H1 (cell line): Measurements from ENCODE around the gene METTL25B. TPM values are rescaled to one million over a fixed set of nuclear protein-coding genes. Genes with fewer than 3 reads are reported as not detected.

Source experiments
- CTCF ChIA-PET: fragments of 300-600 bp; sonication (Branson Sonifier 250); formaldehyde crosslinking; loops from one replicate; lab custom pipeline; 2021; ENCODE audit not compliant: partially characterized antibody; lab: Charles Lee
- POLR2A ChIA-PET: fragments of 300-600 bp; sonication (Branson Sonifier 250); formaldehyde crosslinking; loops from one replicate; lab custom pipeline; 2021; ENCODE audit warnings: inconsistent platforms; ENCODE audit not compliant: partially characterized antibody; lab: Charles Lee
- DNase-seq, 2 experiments: peaks; one replicate each; pipeline versions ENCODE4 v3.0.0 to v3.0.0-alpha.2; 2010 to 2022; ENCODE audit warnings: low spot score in 2 of 2, low read depth in 1 of 2, mixed read lengths in 1 of 2
- FAIRE-seq: peaks from 2 replicates; lab custom pipeline; 2011; peaks lifted over from hg19 to GRCh38; lab: Jason Lieb, UNC
- H2AFZ ChIP-seq: 2 replicates; pipeline ENCODE4 v1.8.1; 2012; ENCODE audit warnings: low read length, inconsistent platforms
- H2AK5ac ChIP-seq: 2 replicates; pipeline ENCODE4 v1.6.1; 2013; ENCODE audit warnings: low read depth, low read length
- H2BK120ac ChIP-seq: replicated peaks from 2 replicates; pipeline ENCODE3; 2013; ENCODE audit warnings: low read depth, low read length, inconsistent platforms
- H2BK12ac ChIP-seq: 2 replicates; pipeline ENCODE4 v1.6.1; 2013; ENCODE audit warnings: low read depth, low read length
- H2BK15ac ChIP-seq: 2 replicates; pipeline ENCODE4 v1.6.1; 2013; ENCODE audit warnings: low read length
- H2BK20ac ChIP-seq: 2 replicates; pipeline ENCODE4 v1.6.1; 2013; ENCODE audit warnings: low read length
- H2BK5ac ChIP-seq: 2 replicates; pipeline ENCODE4 v1.6.1; 2013; ENCODE audit warnings: low read depth, low read length
- H3K14ac ChIP-seq: 2 replicates; pipeline ENCODE4 v1.6.1; 2013; ENCODE audit warnings: inconsistent platforms; ENCODE audit not compliant: insufficient read length
- H3K18ac ChIP-seq: 2 replicates; pipeline ENCODE4 v1.6.1; 2013; ENCODE audit warnings: low read length; ENCODE audit errors: extremely low read depth
- H3K23ac ChIP-seq: 2 replicates; pipeline ENCODE4 v1.6.1; 2013; ENCODE audit warnings: inconsistent platforms; ENCODE audit not compliant: insufficient read length
- H3K23me2 ChIP-seq: 2 replicates; pipeline ENCODE4 v1.6.1; 2013; ENCODE audit warnings: low read depth, low read length
- H3K27ac ChIP-seq: 2 replicates; pipeline ENCODE4 v1.6.1; 2011; ENCODE audit warnings: low read depth, low read length, inconsistent platforms
- H3K27me3 ChIP-seq, 4 experiments: replicated peaks in 1 of 4; 1 replicate in 1 of 4; 2 replicates in 3 of 4; pipeline versions ENCODE4 v1.6.1 to v1.8.1; 2011 to 2013; ENCODE audit warnings: low read length in 3 of 4, mild to moderate bottlenecking in 3 of 4, inconsistent platforms in 2 of 4, mixed read lengths in 2 of 4, moderate library complexity in 1 of 4; ENCODE audit not compliant: control insufficient read depth in 3 of 4, insufficient read depth in 3 of 4; ENCODE audit errors: extremely low read depth in 1 of 4
- H3K36me3 ChIP-seq, 4 experiments: 2 replicates each; pipeline versions ENCODE4 v1.6.1 to v1.8.1; 2011 to 2013; ENCODE audit warnings: mild to moderate bottlenecking in 4 of 4, low read length in 3 of 4, moderate library complexity in 2 of 4, control low read depth in 1 of 4, inconsistent platforms in 1 of 4; ENCODE audit not compliant: insufficient read depth in 4 of 4, control insufficient read depth in 2 of 4
- H3K4ac ChIP-seq: replicated peaks from 2 replicates; pipeline ENCODE3; 2013; ENCODE audit warnings: low read length, low read depth, mixed read lengths, inconsistent platforms; ENCODE audit not compliant: insufficient read length
- H3K4me1 ChIP-seq, 4 experiments: replicated peaks in 1 of 4; 1 replicate in 1 of 4; 2 replicates in 3 of 4; pipeline versions ENCODE4 v1.6.1 to v1.8.1; 2011 to 2013; ENCODE audit warnings: low read length in 3 of 4, inconsistent platforms in 2 of 4, mixed read lengths in 1 of 4; ENCODE audit not compliant: insufficient read depth in 4 of 4, control insufficient read depth in 3 of 4
- H3K4me2 ChIP-seq, 2 experiments: 2 replicates each; pipeline versions ENCODE4 v1.6.1 to v1.8.1; 2011 to 2013; ENCODE audit warnings: low read depth in 2 of 2, low read length in 2 of 2, control low read depth in 1 of 2, inconsistent platforms in 1 of 2, mild to moderate bottlenecking in 1 of 2; ENCODE audit not compliant: insufficient read depth in 1 of 2
- H3K4me3 ChIP-seq, 4 experiments: fragments of 200-600, 300-600 bp in 1 of 4; sonication (generic), shearing (Covaris generic), sonication (Bioruptor Twin) in 1 of 4; 2 replicates each; pipeline versions ENCODE4 v1.5.1 to v1.8.1; 2011 to 2016; ENCODE audit warnings: low read length in 4 of 4, low read depth in 3 of 4, control low read depth in 2 of 4, inconsistent platforms in 2 of 4, mild to moderate bottlenecking in 2 of 4, mixed read lengths in 1 of 4, moderate library complexity in 1 of 4; ENCODE audit not compliant: insufficient read depth in 2 of 4; ENCODE audit errors: extremely low read depth in 1 of 4
- H3K56ac ChIP-seq: replicated peaks from 2 replicates; pipeline ENCODE3; 2013; ENCODE audit warnings: low read depth, mild to moderate bottlenecking, mixed read lengths, low read length, inconsistent platforms; ENCODE audit not compliant: insufficient read length
- H3K79me1 ChIP-seq: 2 replicates; pipeline ENCODE4 v1.6.1; 2013; ENCODE audit warnings: low read depth, low read length, control low read depth
- H3K79me2 ChIP-seq, 2 experiments: 2 replicates each; pipeline versions ENCODE4 v1.6.1 to v1.8.1; 2012 to 2013; ENCODE audit warnings: low read length in 2 of 2, mild to moderate bottlenecking in 2 of 2, inconsistent platforms in 1 of 2; ENCODE audit not compliant: insufficient read depth in 2 of 2, control insufficient read depth in 1 of 2
- H3K9ac ChIP-seq, 4 experiments: replicated peaks in 1 of 4; 1 replicate in 1 of 4; 2 replicates in 3 of 4; pipeline versions ENCODE4 v1.6.1 to v1.8.1; 2011 to 2013; ENCODE audit warnings: low read depth in 3 of 4, low read length in 3 of 4, control low read depth in 2 of 4, mild to moderate bottlenecking in 2 of 4, moderate library complexity in 2 of 4, inconsistent platforms in 1 of 4; ENCODE audit errors: extremely low read depth in 1 of 4
- H3K9me3 ChIP-seq, 2 experiments: 2 replicates each; pipeline versions ENCODE4 v1.6.1 to v1.8.1; 2012 to 2013; ENCODE audit warnings: mild to moderate bottlenecking in 2 of 2, moderate library complexity in 2 of 2, control low read depth in 1 of 2, inconsistent platforms in 1 of 2, low read depth in 1 of 2, low read length in 1 of 2, mixed read lengths in 1 of 2; ENCODE audit not compliant: insufficient read depth in 2 of 2
- H4K20me1 ChIP-seq, 2 experiments: replicated peaks in 1 of 2; 2 replicates each; pipeline versions ENCODE3 to v1.8.1; 2011 to 2013; ENCODE audit warnings: inconsistent platforms in 2 of 2, low read length in 2 of 2, mild to moderate bottlenecking in 1 of 2; ENCODE audit not compliant: insufficient read depth in 2 of 2, control insufficient read depth in 1 of 2
- H4K5ac ChIP-seq: 2 replicates; pipeline ENCODE4 v1.6.1; 2013; ENCODE audit warnings: low read length, low read depth, mixed read lengths, inconsistent platforms; ENCODE audit not compliant: insufficient read length
- H4K8ac ChIP-seq: 2 replicates; pipeline ENCODE4 v1.8.0; 2013; ENCODE audit warnings: mild to moderate bottlenecking, moderate library complexity, low read length, inconsistent platforms; ENCODE audit not compliant: insufficient read depth; ENCODE audit errors: extremely low read depth
- H4K91ac ChIP-seq: replicated peaks from 2 replicates; pipeline ENCODE3; 2013; ENCODE audit warnings: low read length, mixed read lengths, inconsistent platforms; ENCODE audit not compliant: insufficient read length
- ASH2L ChIP-seq: fragments of 200-600, 300-600 bp; sonication (generic); IDR thresholded peaks from one replicate; pipeline ENCODE4 v1.7.1; 2017; ENCODE audit warnings: low read length
- BCL11A ChIP-seq, 2 experiments: IDR thresholded peaks; one replicate each; pipeline ENCODE4 v1.6.1; 2011; ENCODE audit warnings: low read depth in 2 of 2, low read length in 2 of 2, mild to moderate bottlenecking in 2 of 2
- CHD2 ChIP-seq: IDR thresholded peaks from 2 replicates; pipeline ENCODE4 v1.6.1; 2012; ENCODE audit warnings: low read length, improper control_type of control experiment
- CREB1 ChIP-seq: IDR thresholded peaks from 2 replicates; pipeline ENCODE4 v1.6.1; 2012; ENCODE audit warnings: inconsistent platforms
- EZH2 ChIP-seq: fragments of 200-600 bp; sonication (generic); IDR thresholded peaks from 2 replicates; pipeline ENCODE4 v1.7.1; 2012; ENCODE audit warnings: low read depth, mild to moderate bottlenecking, moderate library complexity, low read length, inconsistent platforms; ENCODE audit not compliant: severe bottlenecking
- FOSL1 ChIP-seq: IDR thresholded peaks from 2 replicates; pipeline ENCODE4 v1.6.1; 2011; ENCODE audit warnings: mild to moderate bottlenecking, low read depth, low read length, moderate library complexity; ENCODE audit not compliant: insufficient read depth
- MAFK ChIP-seq: IDR thresholded peaks from 2 replicates; pipeline ENCODE4 v1.6.1; 2012; ENCODE audit warnings: low read depth, mild to moderate bottlenecking, improper control_type of control experiment, low read length
- SRF ChIP-seq: IDR thresholded peaks from 2 replicates; pipeline ENCODE4 v1.6.1; 2011; ENCODE audit warnings: mild to moderate bottlenecking, low read depth, low read length, moderate library complexity
- WGBS, 2 experiments: shearing (Covaris generic) in 1 of 2; methylation state at CpG; one replicate each; pipeline versions ENCODE4 v1.1.6 to v1.1.7; 2013 to 2015; ENCODE audit warnings: low lambda C conversion rate in 2 of 2, mixed read lengths in 2 of 2, inconsistent platforms in 1 of 2, low coverage in 1 of 2, missing lambda C conversion rate in 1 of 2; ENCODE audit not compliant: insufficient replicate concordance in 2 of 2, insufficient coverage in 1 of 2, insufficient read length in 1 of 2; ENCODE audit errors: extremely low coverage in 1 of 2, missing lambda C conversion rate in 1 of 2; 5-methylcytosine and 5-hydroxymethylcytosine counted together
- polyA plus RNA-seq, 7 experiments: library from polyadenylated mRNA; depleted of rRNA in 3 of 7; stranded (reverse) in 5 of 7; unstranded in 2 of 7; fragments of >200 nt in 5 of 7; fragments of 200-250 nt in 2 of 7; gene quantifications; 1 replicate in 5 of 7; 2 replicates in 1 of 7; 4 replicates in 1 of 7; pipeline versions ENCODE4 v1.2.1 to v1.2.3, GENCODE V29; 2011 to 2013; ENCODE audit warnings: missing spikeins in 2 of 7, mixed read lengths in 2 of 7
- total RNA-seq: library from RNA; stranded (reverse); fragmentation: NEBNext Ultra II Directional; extraction: Animal tissue kit (Norgen Biotek cat#: 25700); gene quantifications from 2 replicates; pipeline ENCODE4 v1.2.1, GENCODE V29; 2021

The METTL25B gene
- total and polyA plus RNA-seq, 2 of the 8 experiments (the other 6 are each of a cell fraction or from before 2014, with no cell fraction given) = 28.4 to 30.1 TPM

DNA sequence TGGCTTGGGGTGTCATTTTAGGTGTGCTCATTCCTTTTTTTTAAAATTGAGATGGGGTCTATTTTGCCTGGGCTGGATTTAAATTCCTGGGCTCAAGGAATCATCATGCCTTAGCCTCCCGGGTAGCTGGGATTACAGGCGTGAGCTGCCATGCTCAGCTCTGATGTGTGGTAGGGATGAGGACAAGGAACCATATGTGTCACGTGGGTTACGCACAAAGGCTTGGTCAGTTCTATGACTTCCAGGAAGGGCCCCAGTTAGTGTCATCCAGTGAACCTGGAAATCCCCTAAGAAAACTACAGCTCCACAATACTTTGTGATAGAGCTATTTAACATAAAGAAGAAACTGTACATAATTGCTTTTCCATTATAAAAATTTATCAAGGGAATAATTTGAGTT, 6.7 kb upstream of the METTL25B start:
- peaks cover 2% of the 10 kb centered on the region; the same call in 1 of the 2 replicates for H3K79me1 ChIP-seq
- FAIRE-seq = no peak
- no peaks in the 10 kb centered on the region for H3K27me3 ChIP-seq
- peaks cover 17 to 26% of the 10 kb centered on the region in 2 experiments for H4K20me1 ChIP-seq
- no peak overlapping the region for H3K4me2 ChIP-seq
- H3K18ac ChIP-seq = no peak overlapping the region
- no peak overlapping the region for H3K27ac ChIP-seq
- WGBS, 2 experiments = 99% methylated on average over 4 of the region's 4 CpGs; no CpG with 5 or more reads in 1 of the 2 experiments
- no peak overlapping the region for H2BK15ac ChIP-seq
- H3K14ac ChIP-seq = no peak overlapping the region
- H3K23me2 ChIP-seq = no peaks in the 10 kb centered on the region; the same call in 1 of the 2 replicates
- peaks cover 2 to 18% (median 14%) of the 10 kb centered on the region in 4 experiments; a peak in 6 of 7 replicates for H3K4me1 ChIP-seq
- H3K4me3 ChIP-seq = no peak overlapping the region
- no peak overlapping the region for H4K8ac ChIP-seq
- no peak overlapping the region for H3K56ac ChIP-seq
- no peak overlapping the region for H4K91ac ChIP-seq
- H2BK120ac ChIP-seq = no peak overlapping the region
- H2BK5ac ChIP-seq = no peak overlapping the region
- TF ChIP-seq FOSL1 (no peak), MAFK (no peak), CHD2 (no peak), CREB1 (no peak), ASH2L (no peak), EZH2 (no peak), BCL11A (IDR thresholded peaks at IDR 0.05; ENCODE audit: low read depth in 2 of 2, low read length in 2 of 2) (no peak), SRF (no peak)
- ChIA-PET POLR2A (interaction anchor here (1.0 to 8.5 kb wide), 7 partner anchors 10 to 162 kb away, joined by 3 to 135 read pairs (median 4); partner anchors contain the start of gene MRPL24), CTCF (interaction anchor here (0.6 to 65.2 kb wide), 11 partner anchors 34 to 1831 kb away, joined by 3 to 4284 read pairs (median 3); partner anchors contain the start of genes CRABP2, NES and NTRK1)
- H3K36me3 ChIP-seq = peaks cover 16 to 31% (median 30%) of the 10 kb centered on the region in 4 experiments
- no peak for DNase-seq
- no peaks in the 10 kb centered on the region for H3K9me3 ChIP-seq
- H3K79me2 ChIP-seq = peaks cover 7 to 42% of the 10 kb centered on the region in 2 experiments
- no peak overlapping the region for H4K5ac ChIP-seq
- H3K23ac ChIP-seq = no peak overlapping the region
- H2BK20ac ChIP-seq = no peak overlapping the region
- no peak overlapping the region for H3K4ac ChIP-seq
- H2BK12ac ChIP-seq = no peak overlapping the region
- H2AFZ ChIP-seq = no peak overlapping the region
- no peak overlapping the region for H3K9ac ChIP-seq
- no peak overlapping the region for H2AK5ac ChIP-seq
